GM11168 (cell line): ENCODE measurements around the gene SLC39A11.
"Not testable (repeated sequence)": the region's sequence is repeated elsewhere in the genome, so short reads cannot be mapped to it uniquely, and the experiment has no call there.

Experiments
- in situ Hi-C: fragments of 300-500 bp; cut with MboI; formaldehyde crosslinking; loops from one replicate; pipeline ENCODE4 v1.12.0; 2022; ENCODE audit warnings: low sequenced_read_pairs; ENCODE audit not compliant: unreplicated experiment

The SLC39A11 gene

GRCh38 chr17:72658675-72659074 lies 433.8 kb downstream of the SLC39A11 start:
- in situ Hi-C loops, result no loop called here

GRCh38 chr17:72657467-72658317 lies 434.8 kb downstream of the SLC39A11 start:
- in situ Hi-C loops, result no loop called here

- in situ Hi-C loops, result no loop called here
Observed at GRCh38 chr17:72656130-72656763, 436.2 kb downstream of the SLC39A11 start.

GRCh38 chr17:72654706-72655105 lies 437.8 kb downstream of the SLC39A11 start:
- in situ Hi-C loops, result no loop called here

- in situ Hi-C loops, result no loop called here
Observed at GRCh38 chr17:72651988-72652387, 440.5 kb downstream of the SLC39A11 start.

GRCh38 chr17:72648702-72649101 lies 443.8 kb downstream of the SLC39A11 start:
- in situ Hi-C loops, result no loop called here

GRCh38 chr17:72646176-72646575 lies 446.3 kb downstream of the SLC39A11 start:
- in situ Hi-C loops, result no loop called here

- in situ Hi-C loops, result no loop called here
Observed at GRCh38 chr17:72644492-72644891, 448.0 kb downstream of the SLC39A11 start.

GRCh38 chr17:72643575-72644216 lies 448.8 kb downstream of the SLC39A11 start:
- in situ Hi-C loops, result no loop called here

DNA sequence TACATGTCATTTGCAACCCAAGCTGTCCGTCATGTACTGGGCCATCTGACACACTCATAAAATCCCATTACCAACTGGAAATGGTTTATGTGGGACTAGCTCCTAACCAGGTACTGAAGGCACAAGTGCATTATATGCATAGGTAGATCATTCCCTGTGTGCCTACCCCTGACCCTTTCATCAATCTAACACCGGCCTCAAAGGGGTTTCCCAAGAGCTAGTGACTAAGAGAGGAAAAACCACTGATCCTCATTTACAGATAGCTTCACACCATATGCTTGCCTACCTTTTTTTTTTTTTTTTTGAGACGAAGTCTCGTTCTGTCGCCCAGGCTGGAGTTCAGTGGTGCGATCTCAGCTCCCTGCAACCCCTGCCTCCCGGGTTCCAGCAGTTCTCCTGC lies 449.8 kb downstream of the SLC39A11 start:
- in situ Hi-C loops, result no loop called here

DNA sequence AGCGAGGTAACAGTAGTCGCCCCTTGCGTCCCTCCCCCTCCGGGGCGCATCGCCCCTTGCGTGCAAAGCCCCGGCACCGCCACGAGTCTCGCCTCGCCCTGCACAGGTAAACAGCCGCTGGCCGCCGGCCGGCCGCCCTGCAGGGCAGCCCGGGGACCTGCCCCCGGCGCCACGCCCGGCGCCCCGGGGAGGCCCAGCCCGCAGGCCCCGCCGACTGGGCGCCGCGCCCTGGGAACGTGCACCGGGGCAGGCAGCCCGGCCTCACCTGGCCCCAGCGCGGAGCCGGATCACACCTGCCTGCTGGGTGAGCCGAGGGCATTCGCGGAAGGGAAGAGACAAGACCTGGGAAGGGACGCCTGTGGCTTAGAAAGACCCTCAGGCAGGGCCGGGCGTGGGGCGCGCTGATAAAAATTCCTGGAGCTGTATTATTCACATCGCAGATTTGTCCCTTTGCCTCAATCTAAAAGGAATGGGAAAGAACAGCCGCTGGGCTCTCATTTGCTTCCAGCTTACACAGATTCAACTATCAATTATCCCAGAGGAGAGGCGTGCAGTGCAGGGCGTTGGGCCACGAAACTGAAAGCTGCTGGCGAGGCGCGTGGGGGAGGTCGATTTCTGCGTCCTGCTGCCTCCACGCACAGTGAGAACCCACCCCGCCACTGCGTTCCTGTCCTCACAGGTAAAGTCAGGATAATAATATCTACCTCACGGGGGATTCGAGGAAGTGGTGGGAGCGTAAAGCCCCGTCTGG lies 451.9 kb downstream of the SLC39A11 start:
- in situ Hi-C loops, result no loop called here

DNA sequence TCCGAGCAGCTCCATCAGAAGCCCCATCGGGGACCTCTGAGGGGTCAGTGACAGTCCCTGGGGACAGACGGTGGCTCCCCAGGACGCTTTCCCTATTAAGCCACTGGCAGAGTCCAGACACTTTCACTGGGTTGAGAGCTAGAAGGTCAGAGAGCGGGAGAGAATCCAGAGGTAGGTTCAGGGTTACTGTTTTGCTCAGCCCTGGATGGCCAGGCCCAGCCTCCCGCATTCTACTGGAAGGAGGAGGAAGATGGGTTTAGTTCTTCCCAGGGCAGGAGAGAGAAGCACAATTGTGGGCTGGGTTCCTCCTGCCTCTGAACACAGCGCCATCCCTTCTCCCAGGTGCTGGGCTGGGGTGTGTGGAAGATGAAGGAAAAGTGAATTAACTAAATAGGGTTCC lies 452.8 kb downstream of the SLC39A11 start:
- in situ Hi-C loops, result no loop called here

GRCh38 chr17:72638932-72639331 lies 453.6 kb downstream of the SLC39A11 start:
- in situ Hi-C loops, result not testable (repeated sequence)

DNA sequence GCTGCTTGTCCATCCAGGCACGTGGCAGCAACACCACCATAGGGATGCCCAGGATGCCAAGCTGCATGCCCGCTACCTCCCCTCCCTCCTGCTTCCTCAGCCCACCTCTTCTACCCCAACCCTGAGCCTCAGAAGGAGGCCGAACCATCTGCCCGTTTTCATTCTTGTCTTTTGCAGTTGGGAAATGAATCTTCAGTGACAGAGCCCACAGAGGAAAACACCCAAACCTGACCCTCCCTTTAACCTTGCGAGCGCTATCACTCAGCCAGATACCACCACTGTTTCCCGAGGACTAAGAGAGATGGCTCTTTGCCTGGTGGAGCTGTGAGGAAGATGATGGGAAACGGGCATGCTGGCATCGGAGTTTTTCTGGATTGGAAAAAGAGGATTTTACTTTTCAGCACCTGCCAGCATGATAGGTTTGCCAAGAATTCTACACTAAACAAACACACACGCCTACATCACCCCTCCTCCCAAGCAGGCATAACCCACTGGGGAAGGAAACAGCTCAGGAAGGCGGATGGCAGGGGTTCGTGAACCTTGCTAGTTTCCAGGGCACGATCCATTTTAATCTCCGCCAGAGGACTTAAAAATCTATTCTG lies 457.4 kb downstream of the SLC39A11 start:
- in situ Hi-C loops, result no loop called here

DNA sequence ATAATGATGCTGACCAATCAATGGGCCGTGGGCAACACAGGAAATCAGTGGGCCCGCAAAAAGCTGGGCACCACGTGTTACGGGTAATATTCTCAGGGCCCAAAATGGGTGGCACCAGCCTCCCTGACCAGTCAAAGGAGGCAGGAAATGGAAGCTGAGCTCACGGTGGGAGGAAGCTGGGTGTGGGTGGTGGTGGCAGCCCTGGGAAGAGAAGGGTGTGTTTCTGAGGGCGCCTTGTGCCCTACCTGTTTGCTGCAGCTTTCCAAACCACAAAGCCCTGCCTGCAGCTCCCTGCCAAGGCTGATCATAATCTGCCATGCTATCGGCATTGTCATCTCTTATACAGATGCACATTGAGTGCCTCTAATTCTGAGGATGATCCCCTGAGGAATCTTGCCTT lies 457.9 kb downstream of the SLC39A11 start:
- in situ Hi-C loops, result no loop called here

- in situ Hi-C loops, result no loop called here
Observed at GRCh38 chr17:72631949-72632684, 460.4 kb downstream of the SLC39A11 start.

DNA sequence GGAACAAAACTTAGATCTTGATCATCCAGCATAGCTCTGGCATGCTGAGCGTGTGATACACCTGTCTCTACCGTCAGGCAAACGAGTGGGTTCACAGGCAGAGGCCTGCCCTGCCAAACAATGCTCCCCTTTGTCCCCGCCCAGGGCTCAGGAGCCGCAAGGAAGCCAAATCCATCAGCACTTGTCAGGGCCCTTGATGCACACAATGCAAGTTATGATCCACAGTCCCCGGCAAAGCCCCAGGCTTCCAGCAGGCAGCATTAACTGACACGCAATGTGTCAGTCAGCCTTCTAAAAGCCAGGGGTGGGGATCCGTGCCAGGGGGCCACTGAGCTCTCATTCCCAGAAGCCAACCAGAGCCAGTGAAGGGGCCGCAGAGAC lies 460.9 kb downstream of the SLC39A11 start:
- in situ Hi-C loops, result no loop called here

- in situ Hi-C loops, result no loop called here
Observed at GRCh38 chr17:72624652-72625051, 467.8 kb downstream of the SLC39A11 start.

DNA sequence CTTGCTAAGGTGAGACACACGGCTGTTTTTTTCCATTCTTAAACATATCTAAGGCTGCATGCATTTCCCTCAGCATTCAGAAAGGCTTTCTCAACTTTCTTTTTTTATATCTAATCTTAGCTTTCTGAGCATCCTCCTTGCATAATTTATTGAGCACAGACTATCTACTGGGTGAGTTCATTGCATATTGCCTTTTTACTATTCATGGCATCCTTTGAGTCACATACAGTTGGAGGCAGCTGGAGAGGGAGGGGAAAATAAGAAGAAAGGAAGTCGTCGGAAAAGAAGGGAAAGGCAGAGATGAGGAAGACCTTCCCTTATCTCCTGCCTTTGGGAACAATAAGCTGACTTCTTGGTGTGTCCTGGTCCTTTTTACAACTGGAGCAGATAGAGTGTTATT lies 468.3 kb downstream of the SLC39A11 start:
- in situ Hi-C loops, result no loop called here
